K562 (cell line): ENCODE measurements around the gene APOC4. TPM values are rescaled to one million over a fixed set of nuclear protein-coding genes. Genes with fewer than 3 reads are reported as not detected.

Source experiments
- ATAC-seq: fragments of 200-7000 bp; cut with Tn5 transposase; 3 replicates; pipeline ENCODE4 v1.9.1; 2020; ENCODE audit warnings: moderate library complexity
- BruUV-seq: library from RNA; stranded (reverse); fragments of 400-500 nt; replicated peaks from 2 replicates; lab custom pipeline; 2021; lab: Mats Ljungman, UMichigan
- CTCF ChIA-PET: fragments of 300-600 bp; formaldehyde crosslinking; extraction: SDS; loops from one replicate; lab custom pipeline; 2021; ENCODE audit warnings: low intra/inter-chr PET ratio; lab: Yijun Ruan, JAX
- POLR2A ChIA-PET: fragments of 300-600, 350-650 bp; sonication (Branson Sonifier 250); formaldehyde crosslinking; extraction: SDS; loops from one replicate; lab custom pipeline; 2021; ENCODE audit warnings: antibody characterized with exemption, inconsistent platforms; lab: Yijun Ruan, JAX
- DNase-seq, 4 experiments: peaks; one replicate each; pipeline versions ENCODE4 v3.0.0 to v3.0.0-alpha.2; 2011 to 2018; ENCODE audit warnings: low spot score in 3 of 4, mixed read lengths in 3 of 4; ENCODE audit errors: extremely low read depth in 1 of 4
- FAIRE-seq: peaks from 2 replicates; lab custom pipeline; 2011; peaks lifted over from hg19 to GRCh38; lab: Jason Lieb, UNC
- H2AFZ ChIP-seq: 2 replicates; pipeline ENCODE4 v1.6.0; 2011; ENCODE audit warnings: low read depth, low read length, control low read depth, inconsistent platforms
- H3K27ac ChIP-seq: fragments of 200-600 bp; 3 replicates; pipeline ENCODE4 v1.8.0; 2011; ENCODE audit warnings: low read depth, mild to moderate bottlenecking, control low read depth, inconsistent platforms, low read length, moderate library complexity, mixed read lengths; ENCODE audit errors: extremely low read depth
- H3K27me3 ChIP-seq, 2 experiments: fragments of 300-600 bp in 1 of 2; 2 replicates in 1 of 2; 3 replicates in 1 of 2; pipeline versions ENCODE4 v1.6.0 to v1.8.0; 2011; ENCODE audit warnings: inconsistent platforms in 2 of 2, low read length in 2 of 2, mild to moderate bottlenecking in 1 of 2, mixed read lengths in 1 of 2, moderate library complexity in 1 of 2; ENCODE audit not compliant: control insufficient read depth in 2 of 2, insufficient read depth in 2 of 2
- H3K36me3 ChIP-seq: fragments of 300-600 bp; 3 replicates; pipeline ENCODE4 v1.8.0; 2011; ENCODE audit warnings: mild to moderate bottlenecking, low read length, inconsistent platforms; ENCODE audit not compliant: control insufficient read depth, insufficient read depth
- H3K4me1 ChIP-seq, 2 experiments: fragments of 200-600 bp in 1 of 2; replicated peaks in 1 of 2; 2 replicates in 1 of 2; 3 replicates in 1 of 2; pipeline versions ENCODE4 v1.5.1 to v1.8.0; 2011; ENCODE audit warnings: inconsistent platforms in 2 of 2, low read length in 2 of 2, mild to moderate bottlenecking in 1 of 2, mixed read lengths in 1 of 2, moderate library complexity in 1 of 2; ENCODE audit not compliant: control insufficient read depth in 2 of 2, insufficient read depth in 2 of 2
- H3K4me2 ChIP-seq: 2 replicates; pipeline ENCODE4 v1.6.1; 2011; ENCODE audit warnings: low read length, control low read depth, inconsistent platforms, mixed read lengths; ENCODE audit not compliant: insufficient read depth
- H3K4me3 ChIP-seq: fragments of 200-600 bp; sonication (generic), shearing (Covaris generic); 2 replicates; pipeline ENCODE4 v1.5.1; 2016; ENCODE audit warnings: control low read depth, inconsistent platforms
- H3K79me2 ChIP-seq: fragments of 200-600 bp; 3 replicates; pipeline ENCODE4 v1.8.0; 2011; ENCODE audit warnings: low read length, inconsistent platforms; ENCODE audit not compliant: control insufficient read depth, insufficient read depth
- H3K9ac ChIP-seq, 2 experiments: 2 replicates each; pipeline versions ENCODE4 v1.6.0 to v1.6.1; 2011; ENCODE audit warnings: low read depth in 2 of 2, low read length in 2 of 2, control low read depth in 1 of 2, inconsistent platforms in 1 of 2, mild to moderate bottlenecking in 1 of 2, mixed read lengths in 1 of 2; ENCODE audit not compliant: insufficient read depth in 1 of 2
- H3K9me1 ChIP-seq: one replicate; pipeline ENCODE4 v1.6.0; 2011; ENCODE audit warnings: inconsistent platforms, mild to moderate bottlenecking, low read length, moderate library complexity; ENCODE audit not compliant: control insufficient read depth, insufficient read depth
- H3K9me3 ChIP-seq: replicated peaks from 2 replicates; pipeline ENCODE4 v1.5.1; 2011; ENCODE audit warnings: low read depth, low read length, inconsistent platforms; ENCODE audit not compliant: control insufficient read depth, insufficient read depth
- H4K20me1 ChIP-seq: replicated peaks from 2 replicates; pipeline ENCODE4 v1.6.1; 2011; ENCODE audit warnings: low read length, inconsistent platforms, mixed read lengths; ENCODE audit not compliant: control insufficient read depth, insufficient read depth
- ARID1B ChIP-seq: fragments of 450-650 bp; IDR thresholded peaks from 2 replicates; pipeline ENCODE4 v1.6.1; 2016; ENCODE audit warnings: antibody characterized with exemption, mild to moderate bottlenecking, inconsistent platforms
- CCAR2 ChIP-seq: fragments of 200-400 bp; formaldehyde crosslinking; IDR thresholded peaks from 2 replicates; pipeline ENCODE4 v1.6.1; 2017; ENCODE audit warnings: mild to moderate bottlenecking, low read depth, low read length
- GATA2 ChIP-seq: sonication (generic); formaldehyde crosslinking; IDR thresholded peaks from 2 replicates; pipeline ENCODE4 v1.4.0; 2020; ENCODE audit warnings: mild to moderate bottlenecking, missing genetic modification reagents
- MTF1 ChIP-seq: fragments of 250-450 bp; sonication (Bioruptor Pico); IDR thresholded peaks from 2 replicates; pipeline ENCODE4 v1.9.0; 2021; ENCODE audit warnings: moderate library complexity, mild to moderate bottlenecking, inconsistent platforms, borderline replicate concordance
- NFIX ChIP-seq: fragments of 250-450 bp; sonication (Bioruptor Pico); IDR thresholded peaks from 2 replicates; pipeline ENCODE4 v1.4.0; 2020; ENCODE audit warnings: low read depth, mild to moderate bottlenecking, moderate library complexity
- PHTF2 ChIP-seq: fragments of 250-450 bp; sonication (Bioruptor Pico); IDR thresholded peaks from 2 replicates; pipeline ENCODE4 v1.5.0; 2021; ENCODE audit warnings: mild to moderate bottlenecking
- PPARD ChIP-seq: fragments of 250-450 bp; sonication (Bioruptor Pico); IDR thresholded peaks from 2 replicates; pipeline ENCODE4 v1.8.0; 2022; ENCODE audit warnings: inconsistent platforms, mild to moderate bottlenecking, moderate library complexity
- STAT5A ChIP-seq: IDR thresholded peaks from 2 replicates; pipeline ENCODE4 v1.6.1; 2012; ENCODE audit warnings: low read length, inconsistent platforms, borderline replicate concordance
- TBP ChIP-seq: optimal IDR thresholded peaks from 2 replicates; pipeline ENCODE3; 2011; ENCODE audit warnings: low read depth, low read length, improper control_type of control experiment
- WGBS: fragments of 100-300 bp; shearing (Covaris generic); methylation state at CpG from one replicate; pipeline ENCODE4 v1.1.6; 2016; ENCODE audit warnings: low coverage, mixed read lengths; ENCODE audit not compliant: insufficient coverage; ENCODE audit errors: missing lambda C conversion rate; 5-methylcytosine and 5-hydroxymethylcytosine counted together
- in situ Hi-C: fragments of 300-500 bp; cut with MboI; formaldehyde crosslinking; loops from 4 replicates; pipeline ENCODE4 v1.15.0; 2018; ENCODE audit warnings: inconsistent platforms, mixed read lengths
- intact Hi-C: fragments of 100-400 bp; cut with micrococcal nuclease; formaldehyde crosslinking; loops from 2 replicates; pipeline ENCODE4 v1.14.2; 2022
- polyA plus RNA-seq, 8 experiments: library from polyadenylated mRNA; depleted of rRNA in 4 of 8; stranded (reverse) in 5 of 8; unstranded in 3 of 8; fragments of >200 nt; fragmentation: Nextera tagmentation in 2 of 8; fragmentation: Illumina TruSeq in 1 of 8; extraction: Ambion mirVana in 2 of 8; extraction: Trizol in 1 of 8; gene quantifications; 2 replicates each; pipeline versions ENCODE4 v1.2.1 to v1.2.3, GENCODE V29; 2011 to 2014; ENCODE audit warnings: inconsistent platforms in 1 of 8, missing spikeins in 1 of 8
- total RNA-seq, 7 experiments: library from RNA; depleted of rRNA in 6 of 7; stranded (reverse); fragments of >200 nt in 6 of 7; fragmentation: Illumina TruSeq in 2 of 7; extraction: Trizol in 2 of 7; gene quantifications; 2 replicates each; pipeline versions ENCODE4 v1.2.1 to v1.2.3, GENCODE V29; 2011 to 2021; ENCODE audit warnings: low replicate concordance in 1 of 7
- TF ChIP-seq, protein P1 (sequence below): fragments of 250-450 bp; sonication (Bioruptor Pico); IDR thresholded peaks from 2 replicates; pipeline ENCODE4 v1.5.0; 2020; ENCODE audit warnings: mild to moderate bottlenecking, borderline replicate concordance
- TF ChIP-seq, protein P2 (sequence below): sonication (generic); formaldehyde crosslinking; IDR thresholded peaks from 2 replicates; pipeline ENCODE4 v1.8.0; 2022; ENCODE audit warnings: mild to moderate bottlenecking, missing genetic modification reagents
- TF ChIP-seq, protein P3 (sequence below): sonication (generic); formaldehyde crosslinking; IDR thresholded peaks from 2 replicates; pipeline ENCODE4 v1.8.0; 2022; ENCODE audit warnings: mild to moderate bottlenecking, missing genetic modification reagents

APOC4 gene
- total and polyA plus RNA-seq, 9 of the 15 experiments (the other 6 are each of a cell fraction or from before 2014, with no cell fraction given), result 0.46 TPM; not detected in 8

DNA sequence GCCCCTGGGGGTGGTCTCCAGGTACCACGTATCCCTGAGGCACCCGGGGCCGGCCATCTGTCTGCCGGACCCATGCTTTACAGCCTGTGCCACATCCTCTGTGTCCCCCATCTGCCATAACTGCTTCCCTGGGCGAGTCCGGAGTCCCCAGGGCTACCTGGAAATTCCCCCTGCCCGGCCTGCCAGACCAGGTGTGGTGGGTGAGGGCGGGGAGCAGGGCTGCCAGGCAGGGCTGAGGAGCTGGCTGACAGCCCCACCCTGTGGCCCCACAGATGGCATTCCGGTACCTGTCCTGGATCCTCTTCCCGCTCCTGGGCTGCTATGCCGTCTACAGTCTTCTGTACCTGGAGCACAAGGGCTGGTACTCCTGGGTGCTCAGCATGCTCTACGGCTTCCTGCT is 48.9 kb downstream of the APOC4 start:
- intact Hi-C loops (no loop called here), in situ Hi-C loops (no loop called here)
- POLR2A ChIA-PET, result no interaction called here
- ATAC-seq (no peak), FAIRE-seq (no peak), DNase-seq (no peak)
- Histone ChIP-seq H4K20me1 (no peaks in the 10 kb centered on the region; the same call in 1 of the 2 replicates), H3K27ac (no peak overlapping the region), H2AFZ (no peak overlapping the region), H3K9ac (no peak overlapping the region), H3K27me3 (no peaks in the 10 kb centered on the region), H3K9me3 (no peaks in the 10 kb centered on the region), H3K4me2 (no peak overlapping the region), H3K79me2 (no peaks in the 10 kb centered on the region), H3K4me3 (no peak overlapping the region), H3K36me3 (peaks cover 69% of the 10 kb centered on the region; the same call in 2 of the 3 replicates), H3K4me1 (peaks cover 0 to 21% of the 10 kb centered on the region in 2 experiments; a peak in 2 of 5 replicates), H3K9me1 (no peaks in the 10 kb centered on the region)
- CTCF ChIA-PET, result no interaction called here
- WGBS, result 96% methylated on average over 7 of the region's 12 CpGs
- BruUV-seq, result no TSS peak
- TF ChIP-seq MTF1 (CRISPR knock-in tag) (no peak), PPARD (CRISPR knock-in tag) (no peak), GATA2 (no peak), STAT5A (no peak), PHTF2 (CRISPR knock-in tag) (no peak), TBP (no peak), ARID1B (no peak), CCAR2 (no peak), NFIX (no peak)
- TF ChIP-seq, protein P1, sequence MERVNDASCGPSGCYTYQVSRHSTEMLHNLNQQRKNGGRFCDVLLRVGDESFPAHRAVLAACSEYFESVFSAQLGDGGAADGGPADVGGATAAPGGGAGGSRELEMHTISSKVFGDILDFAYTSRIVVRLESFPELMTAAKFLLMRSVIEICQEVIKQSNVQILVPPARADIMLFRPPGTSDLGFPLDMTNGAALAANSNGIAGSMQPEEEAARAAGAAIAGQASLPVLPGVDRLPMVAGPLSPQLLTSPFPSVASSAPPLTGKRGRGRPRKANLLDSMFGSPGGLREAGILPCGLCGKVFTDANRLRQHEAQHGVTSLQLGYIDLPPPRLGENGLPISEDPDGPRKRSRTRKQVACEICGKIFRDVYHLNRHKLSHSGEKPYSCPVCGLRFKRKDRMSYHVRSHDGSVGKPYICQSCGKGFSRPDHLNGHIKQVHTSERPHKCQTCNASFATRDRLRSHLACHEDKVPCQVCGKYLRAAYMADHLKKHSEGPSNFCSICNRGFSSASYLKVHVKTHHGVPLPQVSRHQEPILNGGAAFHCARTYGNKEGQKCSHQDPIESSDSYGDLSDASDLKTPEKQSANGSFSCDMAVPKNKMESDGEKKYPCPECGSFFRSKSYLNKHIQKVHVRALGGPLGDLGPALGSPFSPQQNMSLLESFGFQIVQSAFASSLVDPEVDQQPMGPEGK (CRISPR knock-in tag), result no peak
- TF ChIP-seq, protein P2, sequence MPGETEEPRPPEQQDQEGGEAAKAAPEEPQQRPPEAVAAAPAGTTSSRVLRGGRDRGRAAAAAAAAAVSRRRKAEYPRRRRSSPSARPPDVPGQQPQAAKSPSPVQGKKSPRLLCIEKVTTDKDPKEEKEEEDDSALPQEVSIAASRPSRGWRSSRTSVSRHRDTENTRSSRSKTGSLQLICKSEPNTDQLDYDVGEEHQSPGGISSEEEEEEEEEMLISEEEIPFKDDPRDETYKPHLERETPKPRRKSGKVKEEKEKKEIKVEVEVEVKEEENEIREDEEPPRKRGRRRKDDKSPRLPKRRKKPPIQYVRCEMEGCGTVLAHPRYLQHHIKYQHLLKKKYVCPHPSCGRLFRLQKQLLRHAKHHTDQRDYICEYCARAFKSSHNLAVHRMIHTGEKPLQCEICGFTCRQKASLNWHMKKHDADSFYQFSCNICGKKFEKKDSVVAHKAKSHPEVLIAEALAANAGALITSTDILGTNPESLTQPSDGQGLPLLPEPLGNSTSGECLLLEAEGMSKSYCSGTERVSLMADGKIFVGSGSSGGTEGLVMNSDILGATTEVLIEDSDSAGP (CRISPR knock-in tag), result no peak
- TF ChIP-seq, protein P3, sequence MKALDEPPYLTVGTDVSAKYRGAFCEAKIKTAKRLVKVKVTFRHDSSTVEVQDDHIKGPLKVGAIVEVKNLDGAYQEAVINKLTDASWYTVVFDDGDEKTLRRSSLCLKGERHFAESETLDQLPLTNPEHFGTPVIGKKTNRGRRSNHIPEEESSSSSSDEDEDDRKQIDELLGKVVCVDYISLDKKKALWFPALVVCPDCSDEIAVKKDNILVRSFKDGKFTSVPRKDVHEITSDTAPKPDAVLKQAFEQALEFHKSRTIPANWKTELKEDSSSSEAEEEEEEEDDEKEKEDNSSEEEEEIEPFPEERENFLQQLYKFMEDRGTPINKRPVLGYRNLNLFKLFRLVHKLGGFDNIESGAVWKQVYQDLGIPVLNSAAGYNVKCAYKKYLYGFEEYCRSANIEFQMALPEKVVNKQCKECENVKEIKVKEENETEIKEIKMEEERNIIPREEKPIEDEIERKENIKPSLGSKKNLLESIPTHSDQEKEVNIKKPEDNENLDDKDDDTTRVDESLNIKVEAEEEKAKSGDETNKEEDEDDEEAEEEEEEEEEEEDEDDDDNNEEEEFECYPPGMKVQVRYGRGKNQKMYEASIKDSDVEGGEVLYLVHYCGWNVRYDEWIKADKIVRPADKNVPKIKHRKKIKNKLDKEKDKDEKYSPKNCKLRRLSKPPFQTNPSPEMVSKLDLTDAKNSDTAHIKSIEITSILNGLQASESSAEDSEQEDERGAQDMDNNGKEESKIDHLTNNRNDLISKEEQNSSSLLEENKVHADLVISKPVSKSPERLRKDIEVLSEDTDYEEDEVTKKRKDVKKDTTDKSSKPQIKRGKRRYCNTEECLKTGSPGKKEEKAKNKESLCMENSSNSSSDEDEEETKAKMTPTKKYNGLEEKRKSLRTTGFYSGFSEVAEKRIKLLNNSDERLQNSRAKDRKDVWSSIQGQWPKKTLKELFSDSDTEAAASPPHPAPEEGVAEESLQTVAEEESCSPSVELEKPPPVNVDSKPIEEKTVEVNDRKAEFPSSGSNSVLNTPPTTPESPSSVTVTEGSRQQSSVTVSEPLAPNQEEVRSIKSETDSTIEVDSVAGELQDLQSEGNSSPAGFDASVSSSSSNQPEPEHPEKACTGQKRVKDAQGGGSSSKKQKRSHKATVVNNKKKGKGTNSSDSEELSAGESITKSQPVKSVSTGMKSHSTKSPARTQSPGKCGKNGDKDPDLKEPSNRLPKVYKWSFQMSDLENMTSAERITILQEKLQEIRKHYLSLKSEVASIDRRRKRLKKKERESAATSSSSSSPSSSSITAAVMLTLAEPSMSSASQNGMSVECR, result no peak
